Aorta (tissue), 5 donors: Measurements from ENCODE around the gene BCLAF1. TPM values are rescaled to one million over a fixed set of nuclear protein-coding genes. Genes with fewer than 3 reads are reported as not detected.
"Not testable (repeated sequence)": the region's sequence is repeated elsewhere in the genome, so short reads cannot be mapped to it uniquely, and the experiment has no call there.

Experiments
- ATAC-seq: fragments of 200-7000 bp; cut with Tn5 transposase; one replicate; pipeline ENCODE4 v1.9.1; 2022; ENCODE audit warnings: moderate library complexity; ENCODE audit not compliant: low FRiP score
- DNase-seq, 2 donors: peaks; one replicate each; pipeline ENCODE4 v3.0.0-alpha.2; 2020
- H3K27ac ChIP-seq, 2 donors: one replicate each; pipeline ENCODE4 v1.5.1; 2013; ENCODE audit warnings: low read length in 2 of 2, mild to moderate bottlenecking in 2 of 2, moderate library complexity in 2 of 2, control low read depth in 1 of 2, inconsistent platforms in 1 of 2, low read depth in 1 of 2
- H3K27me3 ChIP-seq, 2 donors: one replicate each; pipeline ENCODE4 v1.6.1; 2013; ENCODE audit warnings: control low read depth in 1 of 2, low read length in 1 of 2, mild to moderate bottlenecking in 1 of 2, moderate library complexity in 1 of 2; ENCODE audit not compliant: insufficient read depth in 2 of 2, control insufficient read depth in 1 of 2
- H3K36me3 ChIP-seq, 2 donors: one replicate each; pipeline ENCODE4 v1.6.1; 2013; ENCODE audit warnings: control low read depth in 1 of 2, low read length in 1 of 2, mild to moderate bottlenecking in 1 of 2; ENCODE audit not compliant: insufficient read depth in 2 of 2, control insufficient read depth in 1 of 2
- H3K4me1 ChIP-seq, 2 donors: one replicate each; pipeline ENCODE4 v1.6.1; 2013; ENCODE audit warnings: low read length in 2 of 2, control low read depth in 1 of 2, mild to moderate bottlenecking in 1 of 2, moderate library complexity in 1 of 2; ENCODE audit not compliant: insufficient read depth in 2 of 2, control insufficient read depth in 1 of 2
- H3K4me3 ChIP-seq, 2 donors: one replicate each; pipeline ENCODE4 v1.5.1; 2013; ENCODE audit warnings: low read length in 2 of 2, control low read depth in 1 of 2, mild to moderate bottlenecking in 1 of 2
- H3K9me3 ChIP-seq: one replicate; pipeline ENCODE4 v1.6.1; 2013; ENCODE audit warnings: mild to moderate bottlenecking, low read length; ENCODE audit not compliant: control insufficient read depth
- WGBS, 2 donors: extraction: QIAGEN DNeasy Blood & Tissue Kit; methylation state at CpG; one replicate each; pipeline ENCODE4 v1.1.7; 2013; 5-methylcytosine and 5-hydroxymethylcytosine counted together
- intact Hi-C, 2 donors: fragments of 100-400 bp; cut with DNase I; formaldehyde crosslinking; loops; one replicate each; pipeline versions ENCODE4 v1.14.2 to v1.15.0; 2022
- polyA plus RNA-seq, 2 donors: library from polyadenylated mRNA; stranded (reverse); fragments of 200-250 nt; gene quantifications; one replicate each; pipeline ENCODE4 v1.2.3, GENCODE V29; 2013
- total RNA-seq, 2 donors: library from RNA; stranded (reverse); fragmentation: NEBNext Ultra II Directional; extraction: Animal tissue kit (Norgen Biotek cat#: 25700); gene quantifications; one replicate each; pipeline ENCODE4 v1.2.1, GENCODE V29; 2021
- donor health status: healthy with polysubstance abuse.
- donor health status: Bipolar disorder and iron deficiency.
- donor health status: DM: no; HTN: no; CAD: no.
- donor health status: DM: no; HTN: no; CAD: no.
- donor health status: DM: yes; HTN: yes; CAD: no.

BCLAF1 gene
- total and polyA plus RNA-seq, 4 donors, result 15.3 to 134 (median 82.1) TPM

DNA sequence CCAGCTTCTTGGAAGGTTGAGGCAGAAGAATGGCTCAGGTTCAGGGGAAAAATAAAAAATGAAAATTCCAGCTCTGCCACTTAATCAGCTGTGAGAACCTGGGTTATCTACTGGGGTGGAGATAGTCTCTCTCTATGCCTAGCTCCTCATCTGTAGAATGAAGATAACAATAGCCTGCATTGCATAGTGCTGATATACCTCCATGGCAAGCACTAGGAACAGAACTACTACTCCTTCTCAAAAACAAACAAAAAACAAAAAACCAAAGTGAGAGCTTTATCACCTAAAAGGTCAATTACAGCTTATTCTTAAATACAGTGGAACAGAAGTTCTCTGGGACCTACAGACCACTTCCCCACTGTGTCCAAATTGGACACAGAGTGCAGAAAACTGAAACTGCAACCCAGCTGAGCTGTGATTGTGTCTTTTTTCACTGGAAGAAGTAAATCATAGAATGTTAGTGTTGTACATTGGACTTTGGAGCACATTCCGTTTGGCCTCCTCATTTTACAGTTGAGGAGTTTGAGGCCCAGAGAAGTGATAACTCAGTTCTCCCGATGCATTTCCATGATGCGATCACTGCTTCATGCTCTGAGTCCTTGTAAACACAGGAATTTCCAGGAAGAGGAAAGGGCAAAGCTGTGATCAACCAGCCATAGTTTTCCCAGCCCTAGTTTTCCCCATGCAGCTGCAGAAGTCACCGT is 62.8 kb downstream of the BCLAF1 start:
- H3K27ac ChIP-seq, result no peak overlapping the region
- WGBS, 2 donors, result 88 to 89% methylated on average over 4 of the region's 4 CpGs
- intact Hi-C loops, result loop anchor here (2.0 to 10.0 kb wide), 4 partner anchors 690 to 774 kb away; no protein-coding TSS in a partner anchor

DNA sequence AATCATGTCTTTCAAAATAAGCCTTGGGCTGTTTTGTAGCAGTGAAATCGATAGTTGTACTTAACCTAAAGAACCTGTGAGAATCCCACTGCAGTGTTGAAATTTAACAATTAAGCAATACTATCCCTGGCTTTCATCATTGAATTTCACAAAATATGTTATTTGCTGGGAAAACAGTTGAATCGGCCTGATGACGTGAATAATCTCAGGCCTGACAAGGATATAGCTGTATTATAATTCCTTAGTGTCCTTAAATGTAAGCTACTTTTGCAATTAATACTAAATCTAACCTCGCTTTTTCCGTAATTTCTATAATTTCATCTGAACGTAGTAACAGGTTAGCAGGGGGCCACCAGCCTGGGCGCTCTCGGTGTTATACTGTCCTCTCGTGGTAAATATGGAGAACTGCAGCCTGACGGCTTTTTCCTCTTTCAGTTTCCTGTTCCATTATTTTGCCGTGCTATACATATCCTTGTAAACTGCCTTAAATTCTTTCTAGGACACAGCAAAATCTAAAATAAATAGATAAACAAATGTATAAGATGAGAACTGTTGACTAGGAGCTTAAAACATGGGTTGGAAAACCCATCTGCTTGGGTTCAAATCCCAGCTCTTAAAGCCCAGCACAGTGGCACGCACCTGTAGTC is 63.5 kb downstream of the BCLAF1 start:
- H3K27ac ChIP-seq, result no peak overlapping the region
- H3K4me1 ChIP-seq, result no peaks in the 10 kb centered on the region
- H3K36me3 ChIP-seq, result no peaks in the 10 kb centered on the region
- DNase-seq (no peak), ATAC-seq (peak; percentile 91)
- 18 to 19% methylated on average over 12 of the region's 12 CpGs for WGBS, 2 donors
- H3K9me3 ChIP-seq, result no peaks in the 10 kb centered on the region
- no peaks in the 10 kb centered on the region for H3K27me3 ChIP-seq
- peak overlapping the region in 1 of 2 donors; percentile 59 for H3K4me3 ChIP-seq
- intact Hi-C loops, result loop anchor here (2.0 to 10.0 kb wide), 4 partner anchors 689 to 773 kb away; no protein-coding TSS in a partner anchor

More for the DNA sequence above, 62.8 kb downstream of the BCLAF1 start:
- Histone ChIP-seq H3K27me3 (no peaks in the 10 kb centered on the region), H3K4me1 (no peaks in the 10 kb centered on the region), H3K4me3 (peak overlapping the region in 1 of 2 donors; percentile 59), H3K9me3 (no peaks in the 10 kb centered on the region), H3K36me3 (no peaks in the 10 kb centered on the region)
- DNase-seq (no peak), ATAC-seq (peak; percentile 33)

DNA sequence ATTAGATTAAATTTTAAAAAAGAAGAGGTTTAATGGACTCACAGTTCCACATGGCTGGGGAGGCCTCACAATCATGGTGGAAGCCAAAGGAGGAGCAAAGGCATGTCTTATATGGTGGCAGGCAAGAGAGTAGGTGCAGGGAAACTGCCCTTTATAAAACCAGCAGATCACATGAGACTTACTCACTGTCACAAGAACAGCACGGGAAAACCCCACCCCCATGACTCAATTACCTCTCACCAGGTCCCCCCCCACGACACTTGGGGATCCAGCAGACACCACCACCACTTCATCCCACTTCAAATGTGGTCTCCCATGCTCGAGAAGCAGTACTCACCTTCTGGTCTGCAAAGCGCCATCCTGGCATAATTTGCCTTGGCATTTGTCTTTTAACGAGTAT is 64.2 kb downstream of the BCLAF1 start:
- ATAC-seq (no peak), DNase-seq (no peak)
- Histone ChIP-seq H3K9me3 (no peaks in the 10 kb centered on the region), H3K36me3 (no peaks in the 10 kb centered on the region), H3K27me3 (no peaks in the 10 kb centered on the region), H3K27ac (no peak overlapping the region), H3K4me3 (no peak overlapping the region), H3K4me1 (no peaks in the 10 kb centered on the region)
- intact Hi-C loops, result loop anchor here (5.0 to 10.0 kb wide), 3 partner anchors 688 to 721 kb away; no protein-coding TSS in a partner anchor
- 64 to 70% methylated on average over 5 of the region's 5 CpGs for WGBS, 2 donors

DNA sequence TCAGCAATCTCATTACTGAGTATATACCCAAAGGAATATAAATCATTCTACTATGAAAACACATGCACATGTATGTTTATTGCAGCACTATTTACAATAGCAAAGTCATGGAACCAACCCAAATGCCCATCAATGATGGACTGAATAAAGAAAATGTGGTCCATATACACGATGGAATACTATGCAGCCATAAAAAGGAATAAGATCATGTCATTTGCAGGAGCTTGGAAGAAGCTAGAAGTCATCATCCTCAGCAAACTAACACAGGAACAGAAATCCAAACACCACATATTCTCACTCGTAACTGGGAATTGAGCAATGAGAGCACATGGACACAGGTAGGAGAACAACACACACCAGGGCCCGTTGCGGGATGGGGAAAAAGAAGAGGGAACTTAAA is 64.7 kb downstream of the BCLAF1 start:
- intact Hi-C loops, result loop anchor here (5.0 to 10.0 kb wide), 3 partner anchors 688 to 720 kb away; no protein-coding TSS in a partner anchor
- H3K27ac ChIP-seq, DNase-seq, H3K9me3 ChIP-seq, H3K27me3 ChIP-seq, H3K4me1 ChIP-seq, H3K36me3 ChIP-seq, H3K4me3 ChIP-seq, ATAC-seq: not testable (repeated sequence)
- 91 to 92% methylated on average over 4 of the region's 4 CpGs for WGBS, 2 donors

DNA sequence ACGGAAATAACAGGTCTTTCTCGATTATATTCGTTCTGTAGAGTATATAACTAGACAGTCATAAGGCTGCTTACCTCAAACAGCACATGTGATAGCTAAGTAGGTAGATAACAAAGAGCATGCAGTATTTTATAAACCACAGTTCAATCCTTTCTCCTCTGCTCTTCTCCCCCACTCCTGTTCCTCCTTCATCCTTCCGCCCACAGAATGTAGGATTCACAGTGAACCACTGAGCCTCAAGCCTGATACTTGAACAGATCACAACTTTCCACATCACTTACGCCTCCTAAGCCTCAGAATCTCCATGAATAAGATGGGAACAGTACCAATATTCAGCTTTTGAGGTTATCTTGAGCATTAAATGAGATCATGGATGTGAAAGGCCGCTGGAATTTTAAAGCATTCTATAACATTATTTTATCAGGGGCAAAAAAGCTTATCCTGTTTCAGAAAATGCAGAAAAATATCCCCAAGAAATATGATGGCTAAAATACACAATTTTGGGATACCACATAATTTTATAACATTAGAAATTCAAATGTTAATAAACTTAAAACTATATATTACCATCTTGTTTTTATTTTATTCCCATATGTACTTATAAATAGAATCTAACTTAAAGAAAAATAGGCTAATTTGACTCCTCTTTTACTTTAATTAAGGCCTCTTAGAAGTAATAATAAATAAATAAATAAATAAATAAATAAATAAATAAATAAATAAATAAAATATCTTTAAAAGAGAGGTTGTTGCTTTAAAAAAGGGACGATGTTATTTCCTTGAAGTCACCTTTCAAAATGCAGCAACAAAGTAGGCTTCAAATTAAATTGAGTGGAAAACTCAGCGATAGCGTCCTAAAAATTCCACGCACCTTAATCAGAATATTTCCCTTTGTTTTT is 72.9 kb downstream of the BCLAF1 start:
- no peak for DNase-seq
- Histone ChIP-seq H3K4me1 (no peaks in the 10 kb centered on the region), H3K4me3 (no peak overlapping the region), H3K27ac (no peak overlapping the region), H3K27me3 (no peaks in the 10 kb centered on the region), H3K9me3 (peaks cover 1% of the 10 kb centered on the region), H3K36me3 (no peaks in the 10 kb centered on the region)
- ATAC-seq, result no peak
- WGBS, 2 donors, result 85 to 86% methylated on average over 10 of the region's 10 CpGs
- intact Hi-C loops, result loop anchor here in 1 of 2 donors (5.0 kb wide), 1 partner anchor 699 kb away; no protein-coding TSS in a partner anchor

DNA sequence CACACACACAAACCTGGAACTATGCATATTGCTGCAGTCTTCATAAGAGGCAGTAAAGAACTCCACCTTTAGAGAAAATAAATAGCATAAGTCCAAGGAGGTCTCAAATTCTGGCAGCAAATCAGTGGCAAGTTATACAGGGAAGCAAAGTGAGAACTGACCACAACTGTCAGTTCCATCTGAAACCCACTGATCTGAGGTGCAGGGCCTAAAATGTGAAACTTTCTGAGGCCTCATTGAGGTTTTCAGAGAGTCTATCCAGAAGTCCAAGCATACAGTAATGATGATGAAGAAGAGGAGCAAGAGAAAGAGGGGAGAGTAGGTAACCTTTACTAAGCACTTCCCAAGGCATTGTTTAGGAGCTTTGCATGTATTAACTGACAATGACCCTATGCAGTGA is 75.8 kb downstream of the BCLAF1 start:
- intact Hi-C loops, result no loop called here
- ATAC-seq, result no peak
- H3K9me3 ChIP-seq, result no peaks in the 10 kb centered on the region
- DNase-seq, result no peak
- no peak overlapping the region for H3K4me3 ChIP-seq
- H3K4me1 ChIP-seq, result no peaks in the 10 kb centered on the region
- no peaks in the 10 kb centered on the region for H3K27me3 ChIP-seq
- H3K27ac ChIP-seq, result no peak overlapping the region
- no peaks in the 10 kb centered on the region for H3K36me3 ChIP-seq

DNA sequence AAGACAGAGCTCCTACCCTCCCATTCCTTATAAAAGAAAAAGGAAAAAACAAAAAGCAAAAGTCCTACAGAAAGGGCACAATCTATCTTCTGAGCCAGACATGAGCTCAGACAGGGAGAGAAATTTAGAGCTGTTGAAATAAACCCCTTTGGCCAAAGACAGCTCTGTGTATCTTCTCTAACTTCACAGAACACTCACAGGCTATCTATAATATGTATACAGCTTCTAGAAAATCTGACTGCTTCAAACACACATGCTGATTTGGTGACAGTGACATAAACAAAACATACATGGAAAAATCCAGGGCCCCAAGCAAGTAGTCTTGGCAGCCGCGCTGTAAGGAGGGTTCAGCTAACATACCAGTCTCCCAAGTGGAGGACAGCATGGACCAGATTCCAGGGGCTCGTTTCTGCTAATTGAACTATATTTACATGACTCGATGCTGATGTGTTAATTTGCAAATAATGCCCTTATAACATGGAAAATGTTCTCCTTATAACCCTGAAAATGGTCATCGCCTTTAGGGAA is 76.6 kb downstream of the BCLAF1 start:
- WGBS, 2 donors, result 66 to 67% methylated on average over 5 of the region's 5 CpGs
- Histone ChIP-seq H3K27me3 (no peaks in the 10 kb centered on the region), H3K36me3 (no peaks in the 10 kb centered on the region), H3K27ac (no peak overlapping the region), H3K4me3 (no peak overlapping the region), H3K9me3 (no peaks in the 10 kb centered on the region), H3K4me1 (no peaks in the 10 kb centered on the region)
- no peak for DNase-seq
- ATAC-seq, result no peak
- intact Hi-C loops, result no loop called here

DNA sequence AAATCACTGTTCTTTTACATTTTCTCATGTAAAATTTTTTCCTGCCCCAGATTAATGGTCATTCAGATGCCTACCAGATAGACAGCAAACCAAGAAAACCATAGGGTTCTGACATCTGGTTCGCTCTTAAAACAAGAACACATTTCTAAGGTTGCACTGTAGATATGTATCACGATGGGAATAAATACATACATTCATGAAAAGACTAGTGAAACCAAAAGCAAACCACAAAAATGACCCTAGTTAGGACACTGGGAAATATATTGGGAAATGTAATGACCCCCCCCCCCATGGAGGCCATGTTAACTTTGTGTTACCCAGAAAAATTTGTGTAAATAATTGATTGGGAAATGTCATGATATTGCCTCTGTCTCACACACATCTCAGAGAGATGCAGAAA is 77.0 kb downstream of the BCLAF1 start:
- 96 to 97% methylated on average over 2 of the region's 2 CpGs for WGBS, 2 donors
- H3K9me3 ChIP-seq, result no peaks in the 10 kb centered on the region
- H3K27me3 ChIP-seq, result no peaks in the 10 kb centered on the region
- no peak overlapping the region for H3K4me3 ChIP-seq
- H3K36me3 ChIP-seq, result no peaks in the 10 kb centered on the region
- no peaks in the 10 kb centered on the region for H3K4me1 ChIP-seq
- H3K27ac ChIP-seq, result no peak overlapping the region
- DNase-seq (no peak), ATAC-seq (no peak)
- intact Hi-C loops, result no loop called here
